ENCODE results near the gene CADM4.

The CADM4 gene

DNA sequence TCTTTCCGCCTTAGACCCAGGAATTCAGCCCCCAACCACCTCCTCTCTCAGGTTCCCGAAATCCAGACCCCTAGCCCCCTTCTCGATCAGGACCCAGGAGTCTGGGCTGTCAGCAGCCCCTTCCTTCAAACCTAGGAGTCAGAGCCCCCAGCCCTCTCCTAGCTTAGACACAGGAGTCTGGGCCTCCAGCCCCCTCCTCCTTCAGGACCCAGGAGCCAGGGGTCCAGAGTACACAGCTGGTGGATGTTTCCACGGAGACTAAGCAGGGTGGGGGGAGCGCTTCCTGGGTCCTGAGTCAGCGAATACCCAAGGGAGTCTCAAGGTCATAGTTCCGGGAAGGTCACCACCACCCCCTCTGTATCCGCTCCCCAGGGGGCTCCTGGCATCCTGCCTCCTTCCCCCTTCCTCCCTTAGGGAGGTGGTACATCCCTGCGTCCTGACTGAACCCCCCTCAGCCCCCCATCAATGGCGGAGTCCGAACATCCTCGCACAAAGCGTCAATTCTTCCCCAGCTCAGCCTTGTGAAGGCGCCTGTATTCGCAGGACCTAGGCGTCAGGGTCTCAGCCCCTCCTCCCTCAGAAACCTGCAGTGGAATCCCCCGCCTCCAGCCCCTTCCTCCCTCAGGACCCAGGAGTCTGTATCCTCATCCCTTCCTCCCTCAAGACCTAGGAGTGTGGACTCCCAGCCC lies 4.6 kb downstream of the CADM4 start:
- peak in 53 of 56 donors; percentile 25 to 92 (median 67) for DNase-seq

DNA sequence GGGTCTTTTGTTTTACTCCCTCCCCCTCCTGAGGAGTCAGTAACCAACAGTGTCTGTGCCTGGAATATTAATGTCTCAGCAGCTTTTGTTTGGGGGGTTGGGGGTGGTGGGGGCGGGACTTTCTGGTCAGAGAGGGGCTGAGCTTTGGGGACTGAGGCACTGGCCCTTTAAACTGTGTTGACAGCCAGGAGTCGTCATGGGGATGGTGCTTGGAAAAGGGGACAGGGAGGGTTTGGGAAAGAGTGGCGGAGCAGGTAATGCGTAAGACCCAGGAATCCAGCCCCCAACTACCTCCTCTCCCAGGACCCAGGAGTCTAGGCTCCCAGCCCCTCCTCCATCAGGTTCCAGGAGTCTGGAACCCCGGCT lies 5.2 kb downstream of the CADM4 start:
- peak in 48 of 56 donors; percentile 14 to 75 (median 52) for DNase-seq

DNA sequence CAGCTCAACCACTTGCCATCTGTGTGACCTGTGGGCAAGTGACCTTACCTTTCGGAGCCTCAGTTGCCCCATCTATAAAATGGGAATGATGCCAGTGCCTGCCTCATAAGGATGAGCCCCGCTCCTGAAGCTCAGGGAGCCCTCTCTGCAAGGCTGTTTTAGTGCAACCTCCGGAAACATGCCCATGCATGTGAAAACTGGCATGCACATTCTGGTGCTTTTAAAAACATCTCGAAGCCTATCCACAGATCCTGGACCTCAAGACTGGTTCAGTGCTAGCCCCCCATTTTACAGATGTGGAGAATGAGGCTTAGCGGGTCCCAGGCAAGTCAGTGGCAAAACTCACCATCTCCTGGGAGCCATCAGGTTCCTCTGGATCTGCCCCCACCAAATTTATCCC lies 5.6 kb downstream of the CADM4 start:
- DNase-seq: peak in 4 of 56 donors; percentile 13 to 45 (median 22)

DNA sequence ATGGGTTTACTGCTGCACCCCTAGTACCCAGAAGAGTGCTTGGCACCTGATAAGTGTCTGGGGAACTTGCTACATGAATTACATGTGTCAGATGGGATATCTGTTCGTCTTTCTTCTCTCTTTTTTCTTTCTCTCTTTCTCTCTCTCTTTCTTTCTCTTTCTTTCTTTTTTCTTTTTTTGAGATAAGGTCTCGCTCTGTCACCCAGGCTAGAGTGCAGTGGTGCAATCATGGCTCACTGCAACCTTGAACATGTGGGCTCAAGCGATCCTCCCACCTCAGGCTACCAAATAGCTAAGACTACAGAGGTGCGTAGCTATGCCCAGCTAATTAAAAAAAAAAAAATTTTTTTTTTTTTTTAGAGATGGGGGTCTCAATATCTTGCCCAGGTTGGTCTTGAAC lies 6.1 kb downstream of the CADM4 start:
- no peak for DNase-seq

DNA sequence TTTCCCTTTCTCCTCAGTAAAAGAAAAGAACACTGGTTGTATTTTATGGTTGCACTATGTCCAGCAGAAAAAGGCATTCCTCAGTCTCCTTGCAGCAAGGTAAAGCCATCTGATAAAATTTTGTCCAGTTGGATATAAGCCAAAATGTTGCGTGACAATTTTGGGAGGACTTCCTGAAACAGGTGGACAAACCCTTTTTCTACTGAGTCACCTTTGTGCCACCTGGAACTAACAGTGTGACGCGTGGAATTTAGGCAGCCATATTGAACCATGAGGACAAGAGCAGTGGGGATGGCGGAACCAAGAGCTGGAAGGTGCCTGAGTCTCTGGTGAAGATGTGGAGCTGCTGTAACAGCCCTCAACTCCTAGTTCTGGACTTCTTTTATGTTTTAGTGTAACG lies 8.2 kb downstream of the CADM4 start:
- DNase-seq: no peak

DNA sequence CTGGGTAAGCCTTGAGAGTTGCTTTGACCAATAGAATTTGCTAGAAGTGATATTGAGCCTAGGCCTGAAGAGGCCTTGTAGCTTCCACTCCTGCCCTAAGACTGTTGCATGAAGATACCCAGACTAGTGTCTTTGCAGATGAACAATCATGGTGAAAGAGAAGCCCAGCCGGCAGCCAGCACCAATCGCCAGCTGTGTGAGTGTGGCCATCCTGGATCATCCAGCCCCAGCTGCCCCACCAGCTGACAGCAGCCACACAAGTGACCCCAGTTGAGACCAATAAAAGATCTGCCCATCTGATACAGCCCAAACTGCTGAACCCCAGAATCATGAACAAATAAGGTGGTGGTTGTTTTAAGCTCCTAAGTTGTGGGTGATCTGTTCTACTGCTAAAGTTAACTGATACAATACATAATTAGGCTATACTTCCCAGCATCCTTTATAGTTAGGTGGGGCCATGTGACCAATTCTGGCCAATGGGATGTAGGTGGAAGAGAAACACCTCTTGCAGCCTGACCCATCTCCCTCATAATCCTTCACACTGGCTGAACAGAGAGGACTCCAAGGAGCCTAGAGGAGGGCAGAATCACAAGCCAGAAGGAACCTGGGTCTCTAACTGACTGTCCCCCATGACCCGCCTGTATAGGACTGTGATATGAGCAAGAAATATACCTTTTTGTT lies 10.9 kb downstream of the CADM4 start:
- DNase-seq: peak in 12 of 56 donors; percentile 3 to 47 (median 23)

DNA sequence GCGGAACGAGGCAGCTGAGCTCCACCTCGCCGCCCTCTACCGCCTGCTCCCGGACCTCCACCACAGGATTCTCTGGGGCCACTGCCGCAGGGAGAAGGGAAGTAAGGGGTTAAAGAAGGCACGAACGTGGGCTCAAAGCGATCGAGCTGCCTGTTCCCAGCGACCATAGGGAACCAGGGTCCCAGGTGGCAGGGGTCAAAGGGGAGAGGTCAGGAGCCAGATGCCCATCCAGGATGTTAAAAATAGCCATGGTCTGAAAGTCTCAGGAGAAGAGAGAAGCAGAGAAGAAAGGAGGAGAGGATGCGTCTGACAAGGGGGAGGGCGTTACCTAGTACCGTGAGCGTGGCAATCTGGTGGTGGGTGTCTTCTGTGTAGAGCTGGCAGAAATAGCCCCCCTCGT lies 12.8 kb downstream of the CADM4 start:
- no peak for DNase-seq

DNA sequence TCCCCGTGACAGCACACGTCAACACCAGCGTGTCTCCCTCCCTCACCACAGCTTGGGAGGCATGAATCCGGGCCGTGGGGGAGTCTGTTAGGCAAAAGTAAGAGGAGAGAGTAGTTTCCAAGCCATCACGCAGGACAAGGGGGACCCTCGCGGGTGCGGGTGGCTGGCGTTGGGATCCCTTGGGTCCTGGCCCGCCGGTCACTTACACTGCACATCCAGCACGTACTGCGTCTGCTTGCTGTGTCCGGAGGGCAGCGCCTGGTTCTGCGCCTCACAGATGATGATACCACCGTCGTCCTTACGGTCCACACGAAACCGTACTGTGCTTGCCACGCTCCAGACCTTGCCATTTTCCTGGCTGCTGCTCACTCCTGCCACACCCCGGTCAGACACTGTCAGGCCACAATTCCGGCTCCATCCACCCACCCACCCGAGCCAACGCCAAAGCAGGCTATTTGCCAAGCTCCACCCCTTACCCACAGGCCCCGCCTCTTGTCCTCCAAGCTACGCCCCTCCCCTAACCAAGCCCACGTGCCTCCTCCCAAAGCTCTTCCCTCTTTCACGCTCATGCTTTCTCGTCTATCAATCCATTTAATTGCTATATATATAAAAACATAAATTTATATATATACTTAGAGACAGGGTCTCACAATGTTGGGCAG lies 13.6 kb downstream of the CADM4 start:
- peak in 13 of 56 donors; percentile 3 to 34 (median 15) for DNase-seq

DNA sequence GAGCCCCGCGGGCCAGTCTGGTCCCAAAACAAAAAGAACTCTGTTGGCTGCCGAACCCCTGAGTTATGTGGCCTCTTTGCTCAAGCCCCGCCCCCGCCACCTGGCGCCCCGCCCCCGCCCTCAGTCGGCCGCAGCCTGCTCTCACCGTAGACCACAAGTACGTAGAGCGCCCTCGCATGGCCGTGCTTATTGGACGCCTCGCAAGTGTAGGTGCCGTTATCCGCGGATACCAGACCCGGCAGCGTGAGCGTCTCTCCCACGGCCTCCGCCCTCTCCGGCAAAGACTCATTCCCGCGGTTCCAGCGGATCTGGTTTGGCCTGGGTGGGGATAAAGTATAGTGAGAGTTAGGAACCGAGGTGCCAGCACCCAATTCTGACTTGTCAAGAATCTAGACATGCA lies 14.7 kb downstream of the CADM4 start:
- peak in 2 of 56 donors; percentile 3 to 6 for DNase-seq

DNA sequence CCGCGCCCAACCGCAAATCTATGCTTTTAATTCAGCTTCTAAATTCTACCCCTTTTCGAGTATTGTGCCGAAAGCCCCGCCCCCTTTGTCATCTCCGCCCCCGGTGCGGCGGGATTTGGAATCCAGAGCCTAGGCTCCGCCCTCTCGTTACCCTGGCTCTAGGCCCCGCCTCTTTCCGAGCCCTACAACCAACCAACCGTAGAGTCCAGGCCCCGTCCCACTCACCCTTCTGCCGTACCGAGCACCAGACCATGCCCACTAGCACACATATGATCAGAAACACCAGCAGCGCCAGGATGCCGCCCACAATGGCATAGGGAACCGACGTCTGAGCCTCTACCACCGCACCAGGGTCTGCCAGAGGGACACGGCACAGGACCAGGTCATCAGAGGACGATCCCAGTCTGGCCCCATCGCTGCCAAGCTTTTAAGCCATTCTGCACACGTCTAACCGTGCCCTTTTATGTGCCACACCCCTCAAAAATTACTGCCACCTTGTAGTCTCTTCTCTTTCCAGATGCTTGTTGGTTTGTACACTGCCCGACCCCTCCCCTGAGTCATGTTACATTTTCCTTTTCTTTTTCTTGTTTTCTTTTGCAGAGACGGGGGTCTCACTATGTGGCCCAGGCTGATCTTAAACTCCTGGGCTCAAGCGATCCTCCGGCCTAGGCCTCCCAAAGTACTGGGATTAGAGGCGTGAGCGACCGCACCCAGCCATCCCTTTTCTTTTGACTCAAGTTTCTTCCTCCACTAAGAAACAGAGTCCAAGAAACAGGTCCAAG lies 15.6 kb downstream of the CADM4 start:
- DNase-seq: no peak

DNA sequence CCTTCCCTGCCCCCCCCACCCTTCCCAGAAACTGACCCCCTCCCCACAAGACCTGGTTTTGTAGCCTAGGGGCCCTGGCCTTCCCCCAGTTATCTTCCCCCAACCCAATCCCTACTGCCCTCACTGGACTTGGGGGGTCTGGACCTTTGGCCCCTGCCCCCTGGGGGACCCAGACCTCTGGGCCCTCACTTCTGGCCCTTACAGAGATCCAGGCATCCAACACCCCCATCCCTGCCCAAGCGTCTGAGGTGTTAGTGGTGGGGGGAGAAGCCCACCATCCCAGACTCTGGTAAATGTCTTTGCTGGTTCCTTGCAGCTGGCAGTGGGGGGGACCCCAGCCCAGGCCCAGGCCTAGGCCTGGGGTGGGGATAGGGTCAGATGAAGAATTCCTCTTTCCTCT lies 16.7 kb downstream of the CADM4 start:
- no peak for DNase-seq

DNA sequence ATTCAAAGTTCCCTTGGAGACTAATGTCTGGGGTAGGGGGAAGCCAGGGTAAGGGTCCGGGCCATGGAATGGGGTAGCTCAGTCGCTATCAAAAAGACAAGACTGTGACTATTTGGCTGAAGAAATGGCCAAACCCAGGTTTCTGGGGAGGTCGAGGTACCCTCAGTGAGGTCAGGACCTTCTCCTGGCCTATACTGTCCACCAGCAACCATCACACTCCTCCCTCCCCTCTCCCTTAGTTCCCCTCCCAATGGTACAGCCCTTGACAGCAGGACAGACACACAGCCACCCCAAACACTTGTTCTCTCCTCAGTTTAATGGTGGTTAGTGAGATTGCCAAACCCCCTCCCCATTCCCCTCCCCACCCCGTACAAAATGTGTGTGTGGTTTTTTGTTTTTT lies 17.6 kb downstream of the CADM4 start:
- DNase-seq: no peak

DNA sequence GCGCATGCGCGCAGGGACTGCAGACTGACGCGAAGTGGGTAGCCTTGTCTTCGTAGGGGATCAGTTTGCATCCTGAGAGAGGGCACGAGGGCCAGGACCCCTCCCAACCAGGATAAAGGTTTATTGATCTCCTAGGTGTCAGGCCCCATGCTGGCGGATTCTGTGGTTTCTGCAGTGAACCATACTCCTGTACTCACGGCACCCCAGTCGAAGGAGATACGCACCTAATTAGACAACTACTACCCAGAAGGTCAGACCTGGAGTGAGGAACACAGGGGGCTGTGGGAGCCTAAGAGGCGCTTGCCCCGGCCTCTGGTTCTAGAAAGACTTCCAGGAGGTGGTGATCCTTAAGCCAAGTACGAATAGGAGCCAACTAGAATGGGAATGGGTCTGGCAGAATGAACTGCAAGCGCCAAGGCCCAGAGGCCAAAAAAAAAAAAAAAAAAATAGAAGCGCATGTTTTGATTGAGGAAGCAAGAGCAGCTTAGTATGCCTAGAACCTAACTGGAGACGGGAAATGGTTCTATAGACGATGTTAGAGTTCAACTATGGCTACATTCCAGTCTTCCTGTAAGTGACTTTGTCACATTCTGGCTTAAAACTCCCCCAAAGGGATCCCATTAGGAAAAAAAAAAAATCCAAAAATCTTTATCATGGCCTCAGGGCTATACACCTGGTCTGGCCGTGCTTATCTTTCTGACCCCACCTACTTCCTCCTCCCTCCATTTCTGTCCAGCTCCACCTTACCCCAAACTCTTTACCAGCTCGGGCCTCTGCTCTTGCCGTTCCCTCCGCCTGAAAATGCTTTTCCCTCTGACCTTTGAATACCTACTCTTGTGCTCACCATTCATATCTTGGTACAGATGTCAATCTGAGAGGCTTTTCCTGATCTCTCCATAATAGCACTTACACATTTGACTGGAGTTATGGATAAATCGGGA lies 19.3 kb downstream of the CADM4 start:
- peak in 1 of 56 donors; percentile 79 for DNase-seq

DNA sequence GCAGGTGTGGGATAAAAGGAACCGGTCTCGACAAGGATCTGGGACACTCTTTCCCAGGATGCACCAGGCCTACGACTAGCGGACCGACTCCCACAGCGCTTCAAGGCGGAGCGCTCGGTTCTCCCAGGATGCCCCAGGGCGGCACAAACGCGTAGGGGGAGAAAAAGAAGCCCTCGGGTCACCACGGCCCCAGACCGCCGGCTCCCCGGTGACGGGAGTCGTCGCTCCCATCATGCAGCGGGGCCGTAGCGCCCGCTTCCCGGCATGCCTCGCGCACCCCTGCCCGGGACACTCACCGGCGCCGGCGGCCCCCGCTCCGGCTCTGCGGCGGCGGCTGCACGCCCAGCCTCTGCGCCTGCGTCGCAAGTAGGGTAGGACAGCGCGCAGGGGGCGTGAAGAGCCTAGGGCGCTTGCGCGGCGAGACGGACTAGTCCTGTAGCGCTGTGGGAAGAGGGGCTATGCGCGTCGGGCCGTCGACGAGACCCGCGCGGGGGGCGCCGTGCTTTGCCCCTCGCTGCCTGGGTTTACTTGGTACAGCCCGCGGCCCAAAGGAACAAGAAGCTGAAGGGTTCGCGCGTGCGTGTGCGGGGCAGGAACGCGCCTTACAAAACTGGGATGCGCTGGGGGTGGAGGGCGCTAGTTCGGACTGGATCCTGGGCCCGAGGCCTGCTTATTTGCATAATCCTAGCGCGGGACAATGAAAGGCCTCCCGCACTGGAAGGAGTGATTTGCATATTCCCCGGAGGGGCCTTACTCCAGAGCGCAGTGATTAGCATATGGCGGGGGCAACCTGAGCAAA lies 20.2 kb downstream of the CADM4 start, which contains the start of gene ZNF428:
Gene ZNF428, minus strand, starts transcription at position 368 of the 799 bp plus-strand sequence. CDS start 5,325 bp downstream, outside the sequence.
- peak in 55 of 56 donors; percentile 77 to 97 (median 91) for DNase-seq

DNA sequence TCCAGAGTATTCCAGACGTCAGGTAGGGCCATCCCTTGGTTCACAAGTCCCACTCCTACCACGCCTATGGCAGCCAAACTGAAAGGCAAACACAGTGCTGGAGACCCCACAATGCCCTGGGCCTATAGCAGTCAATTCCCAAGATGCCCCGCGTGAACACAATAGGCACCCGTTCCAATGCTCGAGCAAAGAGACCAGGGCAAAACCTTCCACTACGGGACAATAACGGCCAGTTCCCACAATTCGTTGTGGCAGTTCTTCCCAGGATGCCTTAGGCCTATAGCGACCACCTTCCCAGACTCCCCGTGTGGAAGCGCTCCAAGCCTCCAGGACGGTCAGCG lies 20.8 kb downstream of the CADM4 start:
- peak in 12 of 56 donors; percentile 51 to 83 (median 64) for DNase-seq

DNA sequence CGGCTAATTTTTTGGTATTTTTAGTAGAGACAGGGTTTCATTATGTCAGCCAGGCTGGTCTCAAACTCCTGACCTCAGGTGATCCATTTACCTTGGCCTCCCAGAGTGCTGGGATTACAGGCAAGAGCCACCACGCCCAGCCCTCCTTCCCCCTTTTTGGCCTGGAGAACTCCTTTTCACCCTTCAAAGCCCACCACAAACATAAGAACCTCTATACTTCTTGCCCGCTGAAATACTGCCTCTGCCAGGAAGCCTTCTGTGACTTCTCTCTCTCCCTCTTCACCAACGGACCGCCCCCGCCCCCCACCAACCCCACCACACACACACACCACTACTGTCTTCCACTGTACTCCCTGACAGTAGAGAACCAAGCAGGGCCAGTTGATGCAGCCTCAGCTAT lies 22.7 kb downstream of the CADM4 start:
- no peak for DNase-seq

DNA sequence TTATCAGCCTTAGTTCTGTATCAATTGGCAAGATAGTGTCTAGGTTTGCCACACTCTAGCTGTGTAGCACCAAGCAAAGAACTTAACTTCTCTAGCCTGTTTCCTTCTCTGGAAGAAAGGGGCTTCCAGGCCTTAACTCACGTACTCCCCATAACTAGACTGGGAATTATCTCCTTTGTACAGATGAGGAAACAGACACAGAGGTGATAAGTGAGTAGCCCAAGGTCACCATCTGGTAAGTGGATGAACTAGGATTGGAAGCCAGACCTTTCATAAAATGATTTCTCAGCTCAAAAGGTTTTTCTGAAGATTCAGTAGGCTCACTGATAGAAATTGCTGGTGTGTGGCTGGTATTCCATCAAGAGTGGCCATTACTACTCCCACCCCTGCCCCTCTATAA lies 23.3 kb downstream of the CADM4 start:
- DNase-seq: no peak

DNA sequence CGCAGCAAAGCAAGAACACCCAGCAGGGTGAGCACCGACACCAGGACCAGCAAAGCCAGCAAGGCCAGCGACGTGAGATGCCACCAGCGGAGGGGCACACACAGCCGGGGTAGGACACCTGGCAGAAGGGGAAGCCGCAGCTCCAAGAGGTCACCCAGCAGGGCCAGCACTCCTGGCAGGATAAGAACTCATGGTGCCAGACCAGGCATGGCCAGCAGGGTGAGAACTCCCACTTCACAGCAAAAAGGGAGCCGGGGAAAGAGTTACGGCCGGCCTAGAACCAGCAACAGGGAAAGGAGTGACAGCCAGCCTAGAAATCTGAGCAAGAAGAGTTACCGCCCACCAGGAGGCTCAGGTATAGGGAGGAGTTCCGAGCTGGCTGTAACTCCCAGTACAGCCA lies 27.3 kb downstream of the CADM4 start:
- DNase-seq: no peak

DNA sequence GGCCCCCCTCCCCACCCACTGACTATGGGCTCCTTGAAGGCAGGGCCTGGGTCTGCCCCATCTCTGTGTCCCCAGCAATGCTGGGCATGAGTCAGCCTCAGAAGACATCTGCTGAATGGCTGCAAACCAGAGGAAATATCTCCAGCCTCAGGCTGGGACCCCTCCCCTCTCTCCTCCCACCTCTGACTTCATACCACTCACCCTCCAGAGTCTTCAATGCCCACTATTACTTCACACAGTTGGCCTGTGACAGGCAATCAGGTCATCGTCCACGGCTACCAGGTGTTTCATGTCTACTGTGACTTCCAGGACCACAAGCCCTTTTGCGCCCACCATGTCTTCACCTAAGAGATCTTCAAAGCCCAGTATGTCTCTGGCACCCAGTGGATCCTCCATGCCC lies 27.9 kb downstream of the CADM4 start, which contains the start of gene SRRM5:
Gene SRRM5, plus strand, starts transcription at position 301 of the 400 bp plus-strand sequence. Its CDS starts 34 bp downstream, at position 335.
- DNase-seq: no peak

DNA sequence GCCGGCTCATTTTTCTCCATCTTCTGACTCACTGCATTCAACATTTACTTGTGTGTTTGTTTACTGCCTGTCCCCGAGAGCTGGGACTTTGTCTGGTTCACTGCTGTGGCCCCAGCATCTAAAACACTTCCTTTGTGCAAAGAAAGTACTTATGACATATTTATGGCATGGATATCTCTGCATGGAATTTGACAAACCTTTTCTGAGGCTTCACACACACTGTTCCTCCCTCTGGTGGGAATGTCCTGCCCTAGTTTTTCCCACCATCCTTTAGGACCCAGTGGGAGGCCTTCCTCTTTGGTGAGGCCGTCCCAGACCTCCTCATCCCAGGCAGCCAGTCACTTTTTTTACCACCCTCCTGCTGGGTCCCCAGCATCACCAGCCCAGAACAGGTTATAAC lies 29.2 kb downstream of the CADM4 start:
- DNase-seq: no peak
